Esophagus (tissue), 2 donors: ENCODE data around the gene LIME1. TPM values are rescaled to one million over a fixed set of nuclear protein-coding genes. Genes with fewer than 3 reads are reported as not detected.
"Not testable (repeated sequence)": the region's sequence is repeated elsewhere in the genome, so short reads cannot be mapped to it uniquely, and the experiment has no call there.

ENCODE experiments used
- H3K27ac ChIP-seq, 2 donors: one replicate each; pipeline ENCODE4 v1.5.1; 2013; ENCODE audit warnings: low read depth in 2 of 2, mild to moderate bottlenecking in 2 of 2, inconsistent platforms in 1 of 2, low read length in 1 of 2, moderate library complexity in 1 of 2
- H3K27me3 ChIP-seq, 2 donors: one replicate each; pipeline ENCODE4 v1.6.1; 2013; ENCODE audit warnings: low read length in 2 of 2, control low read depth in 1 of 2, mild to moderate bottlenecking in 1 of 2; ENCODE audit not compliant: insufficient read depth in 2 of 2, control insufficient read depth in 1 of 2
- H3K36me3 ChIP-seq, 2 donors: one replicate each; pipeline ENCODE4 v1.6.1; 2013; ENCODE audit warnings: low read length in 1 of 2; ENCODE audit not compliant: control insufficient read depth in 2 of 2, insufficient read depth in 2 of 2
- H3K4me1 ChIP-seq, 2 donors: one replicate each; pipeline ENCODE4 v1.6.1; 2013; ENCODE audit warnings: low read length in 1 of 2; ENCODE audit not compliant: control insufficient read depth in 2 of 2, insufficient read depth in 2 of 2
- H3K4me3 ChIP-seq, 2 donors: one replicate each; pipeline ENCODE4 v1.5.1; 2013; ENCODE audit warnings: low read length in 2 of 2, mild to moderate bottlenecking in 2 of 2, low read depth in 1 of 2, moderate library complexity in 1 of 2
- H3K9me3 ChIP-seq, 2 donors: one replicate each; pipeline ENCODE4 v1.6.1; 2013; ENCODE audit warnings: mild to moderate bottlenecking in 2 of 2, low read depth in 1 of 2, low read length in 1 of 2, moderate library complexity in 1 of 2; ENCODE audit not compliant: control insufficient read depth in 2 of 2, insufficient read depth in 1 of 2
- WGBS, 2 donors: extraction: QIAGEN DNeasy Blood & Tissue Kit; methylation state at CpG; one replicate each; pipeline ENCODE4 v1.1.7; 2013; 5-methylcytosine and 5-hydroxymethylcytosine counted together
- polyA plus RNA-seq, 2 donors: library from polyadenylated mRNA; stranded (reverse); fragments of 200-250 nt; gene quantifications; one replicate each; pipeline ENCODE4 v1.2.3, GENCODE V29; 2013
- donor health status: healthy with polysubstance abuse.
- donor health status: Bipolar disorder and iron deficiency.

Gene LIME1
- polyA plus RNA-seq, 2 donors, result 12.6 to 24.5 TPM

DNA sequence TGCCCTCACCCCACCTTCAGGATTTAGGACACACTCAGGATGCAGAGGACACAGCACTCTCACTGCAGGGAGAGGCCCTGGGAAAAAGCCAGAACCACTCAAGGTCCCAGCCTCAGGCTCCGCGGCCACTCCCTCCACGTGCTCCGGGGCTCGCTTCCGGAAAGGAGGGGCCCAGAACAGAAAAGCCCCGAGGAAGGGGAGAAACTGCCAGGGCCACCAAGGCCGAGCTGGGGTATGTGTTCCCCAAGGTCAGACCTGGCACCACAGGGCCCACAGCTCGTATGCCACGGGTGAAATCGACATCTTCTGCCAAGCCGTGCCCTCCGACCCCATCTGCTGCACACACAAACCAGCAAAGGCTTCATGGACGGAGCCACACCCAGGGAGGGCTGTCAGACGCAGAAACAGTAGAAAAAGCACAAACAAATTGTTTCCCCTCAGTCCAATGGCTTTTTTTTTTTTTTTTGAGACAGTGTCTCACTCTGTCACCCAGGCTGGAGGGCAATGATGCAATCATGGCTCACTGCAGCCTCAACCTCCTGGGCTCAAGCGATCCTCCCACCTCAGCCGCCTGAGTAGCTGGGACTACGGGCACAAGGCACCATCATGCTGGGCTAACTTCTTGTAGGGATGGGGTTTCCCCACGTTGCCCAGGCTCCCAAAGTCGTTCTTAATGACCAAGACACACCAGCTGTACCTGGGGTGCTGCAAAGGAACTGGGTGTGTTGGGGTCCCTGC is 36.5 kb downstream of the LIME1 start:
- H3K9me3 ChIP-seq, result no peaks in the 10 kb centered on the region
- 52 to 63% methylated on average over 18 to 20 of the region's 20 CpGs for WGBS, 2 donors
- peaks cover 0 to 6% of the 10 kb centered on the region in 2 donors for H3K4me1 ChIP-seq
- H3K4me3 ChIP-seq, result no peak overlapping the region
- no peak overlapping the region for H3K27ac ChIP-seq
- H3K27me3 ChIP-seq, result no peaks in the 10 kb centered on the region
- H3K36me3 ChIP-seq, result no peaks in the 10 kb centered on the region

DNA sequence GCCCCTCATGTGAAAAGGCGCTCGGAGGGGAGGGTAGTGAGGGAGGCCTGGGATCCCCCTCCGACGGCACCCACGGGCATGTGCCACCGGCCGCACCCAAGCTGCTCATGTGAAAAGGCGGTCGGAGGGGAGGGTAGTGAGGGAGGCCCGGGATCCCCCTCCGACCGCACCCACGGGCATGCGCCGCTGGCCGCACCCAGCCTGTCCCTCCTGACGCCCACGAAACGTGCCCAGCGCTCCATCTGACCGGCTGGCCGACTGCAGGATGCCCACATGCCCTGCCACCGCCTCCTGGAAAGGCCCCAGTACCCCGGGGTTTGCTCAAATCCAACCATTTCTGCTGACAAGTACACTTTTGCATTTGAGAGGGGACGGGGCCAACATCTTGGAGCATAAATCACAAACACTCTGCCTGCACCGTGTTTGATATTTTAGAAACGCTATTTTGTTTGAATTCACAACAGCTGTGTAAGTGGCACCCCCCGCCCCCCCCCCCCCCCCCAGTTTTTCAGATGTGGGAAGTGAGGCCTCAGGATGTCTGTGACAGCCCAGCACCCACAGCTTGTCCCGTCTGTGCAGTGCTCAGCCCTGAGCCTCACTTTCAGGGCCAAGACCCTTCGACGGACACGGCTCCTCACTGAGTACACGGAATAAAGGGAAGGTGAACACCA is 37.2 kb downstream of the LIME1 start:
- Histone ChIP-seq H3K4me3 (no peak overlapping the region), H3K27ac (no peak overlapping the region), H3K36me3 (no peaks in the 10 kb centered on the region), H3K4me1 (peaks cover 0 to 6% of the 10 kb centered on the region in 2 donors), H3K9me3 (no peaks in the 10 kb centered on the region), H3K27me3 (no peaks in the 10 kb centered on the region)
- 79% methylated on average over 32 to 33 of the region's 33 CpGs for WGBS, 2 donors

DNA sequence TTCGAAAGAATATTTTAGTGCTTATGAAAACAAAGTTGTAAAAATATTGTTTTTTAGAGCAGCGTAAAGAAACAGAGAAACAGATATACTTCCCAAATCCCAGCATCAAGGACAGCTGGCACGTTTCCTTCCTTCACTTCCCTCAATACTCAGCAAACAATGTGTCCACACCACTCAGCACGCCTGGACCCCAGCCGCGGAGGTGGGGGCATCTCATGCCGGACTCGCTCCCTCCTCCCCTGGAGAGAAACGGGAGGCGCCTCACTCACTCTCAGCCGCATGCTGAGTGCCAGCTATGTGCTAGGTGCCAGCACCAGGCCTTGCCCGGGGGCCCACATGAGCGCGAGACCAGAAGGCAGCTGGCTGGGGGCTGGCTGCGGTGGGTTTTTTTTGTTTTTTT is 37.8 kb downstream of the LIME1 start:
- no peaks in the 10 kb centered on the region for H3K36me3 ChIP-seq
- H3K27ac ChIP-seq, result no peak overlapping the region
- no peaks in the 10 kb centered on the region for H3K27me3 ChIP-seq
- peaks cover 0 to 6% of the 10 kb centered on the region in 2 donors for H3K4me1 ChIP-seq
- no peaks in the 10 kb centered on the region for H3K9me3 ChIP-seq
- no peak overlapping the region for H3K4me3 ChIP-seq
- WGBS, 2 donors, result 55 to 60% methylated on average over 15 of the region's 15 CpGs

DNA sequence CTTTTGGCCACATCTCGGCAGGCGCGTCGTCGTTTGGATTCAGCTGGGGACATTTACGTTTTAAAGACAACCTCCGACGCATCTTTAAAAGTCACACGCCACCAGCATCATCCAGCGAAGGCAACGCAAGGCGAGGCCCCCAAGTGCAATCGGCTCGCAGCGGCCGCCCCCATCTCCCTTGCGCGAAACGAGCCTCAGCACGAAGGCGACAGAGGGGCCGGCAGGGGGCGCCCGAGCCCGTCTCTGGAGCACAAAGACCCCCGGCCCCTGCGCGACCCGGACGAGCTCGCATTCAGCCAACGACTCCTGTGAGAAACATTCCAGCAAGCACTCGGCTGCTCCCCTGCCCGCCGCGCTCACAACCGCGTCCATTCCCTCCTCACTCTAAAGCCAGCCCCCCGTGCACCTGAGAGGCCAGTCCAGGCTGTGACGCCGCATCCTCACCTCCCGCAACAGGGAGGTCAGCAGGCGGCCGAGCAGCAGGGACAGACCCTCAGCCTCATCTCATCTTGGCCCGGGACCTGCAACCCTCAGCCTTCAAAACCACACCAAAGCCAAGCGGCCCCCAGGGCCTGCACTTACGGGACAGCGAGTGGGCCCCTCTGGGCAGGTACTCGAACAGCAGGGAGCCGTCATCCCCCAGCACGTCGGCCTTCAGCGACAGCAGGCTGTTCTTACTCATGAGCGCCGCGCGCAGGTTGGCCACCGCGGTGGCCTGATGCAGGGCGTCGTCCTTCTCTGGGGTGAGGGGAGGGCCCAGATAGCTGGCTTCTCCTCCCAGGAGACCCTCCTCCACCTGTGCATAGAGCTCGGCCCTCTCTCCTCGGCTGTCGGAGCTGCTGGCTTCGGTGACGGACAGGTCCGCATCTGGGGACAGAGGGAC is 38.9 kb downstream of the LIME1 start:
- 33 to 37% methylated on average over 67 of the region's 67 CpGs for WGBS, 2 donors
- Histone ChIP-seq H3K4me3 (no peak overlapping the region), H3K9me3 (no peaks in the 10 kb centered on the region), H3K36me3 (no peaks in the 10 kb centered on the region), H3K27me3 (no peaks in the 10 kb centered on the region), H3K27ac (no peak overlapping the region), H3K4me1 (peaks cover 0 to 6% of the 10 kb centered on the region in 2 donors)

DNA sequence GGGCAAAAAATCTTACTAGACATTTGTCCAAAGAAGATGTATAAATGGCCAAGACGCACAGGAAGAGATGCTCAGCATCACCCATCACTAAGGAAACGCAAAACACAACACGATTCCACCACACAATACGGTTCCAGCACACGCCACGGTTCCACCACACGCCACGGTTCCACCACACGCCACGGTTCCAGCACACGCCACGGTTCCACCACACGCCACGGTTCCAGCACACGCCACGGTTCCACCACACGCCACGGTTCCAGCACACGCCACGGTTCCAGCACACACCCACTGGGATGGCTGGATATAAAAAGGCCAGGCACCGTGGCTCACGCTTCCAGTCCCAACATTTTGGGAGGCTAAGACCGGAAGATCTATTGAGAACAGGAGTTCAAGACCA is 40.4 kb downstream of the LIME1 start:
- not testable (repeated sequence) for H3K27ac ChIP-seq, H3K4me3 ChIP-seq, H3K9me3 ChIP-seq, H3K27me3 ChIP-seq, H3K4me1 ChIP-seq, H3K36me3 ChIP-seq
- WGBS, 2 donors, result 94 to 95% methylated on average over 23 of the region's 23 CpGs

DNA sequence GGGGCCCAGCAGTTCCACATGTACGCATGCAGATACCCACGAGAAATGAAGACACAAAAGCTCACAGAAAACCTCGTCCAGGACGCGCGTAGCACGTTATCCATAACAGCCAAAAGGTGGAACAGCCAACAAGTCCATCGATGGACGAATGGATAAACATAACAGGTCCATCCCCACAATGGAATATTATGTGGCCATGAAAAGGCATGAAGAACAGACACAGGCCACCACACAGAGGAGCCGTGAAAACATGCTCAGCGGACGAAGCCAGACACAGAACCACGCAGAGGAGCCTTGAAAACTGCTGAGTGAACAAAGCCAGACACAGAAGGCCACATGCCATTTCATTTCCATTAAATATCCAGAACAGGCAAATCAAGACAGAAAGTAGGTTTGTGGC is 41.1 kb downstream of the LIME1 start:
- peaks cover 0 to 5% of the 10 kb centered on the region in 2 donors for H3K4me1 ChIP-seq
- no peaks in the 10 kb centered on the region for H3K27me3 ChIP-seq
- WGBS, 2 donors, result 96 to 97% methylated on average over 13 of the region's 13 CpGs
- H3K9me3 ChIP-seq, result no peaks in the 10 kb centered on the region
- no peak overlapping the region for H3K4me3 ChIP-seq
- no peak overlapping the region for H3K27ac ChIP-seq
- H3K36me3 ChIP-seq, result no peaks in the 10 kb centered on the region

DNA sequence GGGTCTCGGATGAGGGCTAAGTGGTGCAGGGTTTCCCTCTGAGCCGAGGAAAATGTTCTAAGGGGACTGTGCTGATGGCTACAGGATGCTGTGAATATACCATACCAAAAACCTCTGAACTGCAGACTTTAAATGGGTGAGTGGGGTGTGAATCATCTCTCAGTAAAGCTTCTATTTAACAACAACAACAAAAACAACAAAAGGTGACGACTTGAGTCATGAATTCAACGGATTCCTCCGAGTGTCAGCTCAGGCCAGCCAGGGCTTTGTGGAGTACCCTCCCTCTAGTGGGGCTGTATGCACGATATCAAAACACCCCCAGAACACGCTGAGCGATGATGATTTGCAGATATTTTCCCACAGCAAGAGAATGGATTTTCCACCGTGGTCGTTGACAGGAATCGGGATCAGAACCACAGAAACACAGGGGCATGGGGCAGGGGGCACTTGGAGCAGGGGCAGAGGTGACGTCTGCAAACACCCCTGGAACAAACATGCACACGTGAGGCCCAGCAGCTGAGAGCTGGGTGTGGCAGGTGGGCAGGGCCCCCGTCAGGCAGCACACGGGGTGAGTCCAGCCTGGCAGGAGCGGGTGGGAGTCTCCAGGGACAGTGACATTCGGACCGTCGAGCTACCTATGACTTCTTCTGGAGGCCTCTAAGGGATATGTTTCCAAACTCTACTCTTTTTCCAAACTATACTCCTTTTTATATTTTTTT is 41.7 kb downstream of the LIME1 start:
- 57 to 62% methylated on average over 19 of the region's 19 CpGs for WGBS, 2 donors
- Histone ChIP-seq H3K9me3 (no peaks in the 10 kb centered on the region), H3K27ac (no peak overlapping the region), H3K27me3 (no peaks in the 10 kb centered on the region), H3K4me1 (no peaks in the 10 kb centered on the region), H3K36me3 (no peaks in the 10 kb centered on the region), H3K4me3 (no peak overlapping the region)

DNA sequence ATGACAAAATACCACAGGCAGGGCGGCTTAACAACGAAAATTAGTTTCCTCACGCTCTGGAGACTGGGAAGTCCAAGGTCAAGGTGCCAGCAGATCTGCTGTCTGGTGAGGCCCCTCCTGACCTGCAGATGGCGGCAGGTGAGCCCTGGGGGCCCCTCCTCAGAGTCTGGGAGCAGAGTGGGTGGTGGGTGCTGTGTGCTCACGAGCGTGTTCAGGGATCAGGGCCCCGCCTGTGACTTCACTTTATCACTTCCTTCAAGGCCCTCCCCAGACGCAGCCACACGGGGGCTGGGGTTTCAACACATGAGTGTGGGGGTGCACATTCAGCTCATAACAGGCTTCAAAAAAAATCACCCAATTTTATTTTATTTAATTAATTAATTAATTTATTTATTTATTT is 42.4 kb downstream of the LIME1 start:
- no peak overlapping the region for H3K27ac ChIP-seq
- no peaks in the 10 kb centered on the region for H3K4me1 ChIP-seq
- H3K9me3 ChIP-seq, result no peaks in the 10 kb centered on the region
- 75 to 78% methylated on average over 9 of the region's 9 CpGs for WGBS, 2 donors
- no peaks in the 10 kb centered on the region for H3K27me3 ChIP-seq
- H3K4me3 ChIP-seq, result no peak overlapping the region
- H3K36me3 ChIP-seq, result no peaks in the 10 kb centered on the region

DNA sequence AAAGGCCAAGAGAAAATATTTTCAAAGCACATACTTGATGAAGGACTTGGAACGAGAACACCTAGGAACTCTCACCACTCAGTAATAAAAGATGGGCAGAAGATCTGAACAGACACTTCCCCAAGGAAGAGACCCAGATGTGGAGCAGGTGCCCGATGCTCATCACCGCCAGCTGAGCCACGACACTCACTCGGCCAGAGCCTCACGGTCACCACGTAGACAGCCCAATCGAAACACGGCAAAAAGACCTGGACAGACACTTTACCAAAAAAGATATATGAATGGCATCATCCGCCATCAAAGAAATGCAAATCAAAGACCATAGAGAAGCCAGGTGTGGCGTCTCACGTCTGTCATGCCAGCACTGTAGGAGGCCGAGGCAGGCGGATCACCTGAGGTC is 44.7 kb downstream of the LIME1 start:
- Histone ChIP-seq H3K27me3 (no peaks in the 10 kb centered on the region), H3K4me3 (no peak overlapping the region), H3K9me3 (no peaks in the 10 kb centered on the region), H3K27ac (no peak overlapping the region), H3K36me3 (no peaks in the 10 kb centered on the region), H3K4me1 (no peaks in the 10 kb centered on the region)
- 90 to 91% methylated on average over 14 of the region's 14 CpGs for WGBS, 2 donors
